GM12874 (cell line): ENCODE results near the gene NMNAT1.

ENCODE experiments used
- TF ChIP-seq, protein P1 (sequence below): IDR thresholded peaks from 2 replicates; pipeline ENCODE4 v1.5.1; 2011; ENCODE audit warnings: low read depth, mild to moderate bottlenecking, control low read depth, low read length, moderate library complexity; ENCODE audit not compliant: insufficient read depth

The NMNAT1 gene

GRCh38 chr1:9942939-9943788, at the start of gene NMNAT1, which contains the start of gene LZIC:
TSS of gene NMNAT1 (plus strand) at chr1:9943475. CDS start at chr1:9972074, 28,599 bp downstream.
TSS of gene LZIC (minus strand) at chr1:9943391. CDS start at chr1:9936619, 6,772 bp downstream.
- TF ChIP-seq, protein P1, sequence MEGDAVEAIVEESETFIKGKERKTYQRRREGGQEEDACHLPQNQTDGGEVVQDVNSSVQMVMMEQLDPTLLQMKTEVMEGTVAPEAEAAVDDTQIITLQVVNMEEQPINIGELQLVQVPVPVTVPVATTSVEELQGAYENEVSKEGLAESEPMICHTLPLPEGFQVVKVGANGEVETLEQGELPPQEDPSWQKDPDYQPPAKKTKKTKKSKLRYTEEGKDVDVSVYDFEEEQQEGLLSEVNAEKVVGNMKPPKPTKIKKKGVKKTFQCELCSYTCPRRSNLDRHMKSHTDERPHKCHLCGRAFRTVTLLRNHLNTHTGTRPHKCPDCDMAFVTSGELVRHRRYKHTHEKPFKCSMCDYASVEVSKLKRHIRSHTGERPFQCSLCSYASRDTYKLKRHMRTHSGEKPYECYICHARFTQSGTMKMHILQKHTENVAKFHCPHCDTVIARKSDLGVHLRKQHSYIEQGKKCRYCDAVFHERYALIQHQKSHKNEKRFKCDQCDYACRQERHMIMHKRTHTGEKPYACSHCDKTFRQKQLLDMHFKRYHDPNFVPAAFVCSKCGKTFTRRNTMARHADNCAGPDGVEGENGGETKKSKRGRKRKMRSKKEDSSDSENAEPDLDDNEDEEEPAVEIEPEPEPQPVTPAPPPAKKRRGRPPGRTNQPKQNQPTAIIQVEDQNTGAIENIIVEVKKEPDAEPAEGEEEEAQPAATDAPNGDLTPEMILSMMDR, result no peak

DNA sequence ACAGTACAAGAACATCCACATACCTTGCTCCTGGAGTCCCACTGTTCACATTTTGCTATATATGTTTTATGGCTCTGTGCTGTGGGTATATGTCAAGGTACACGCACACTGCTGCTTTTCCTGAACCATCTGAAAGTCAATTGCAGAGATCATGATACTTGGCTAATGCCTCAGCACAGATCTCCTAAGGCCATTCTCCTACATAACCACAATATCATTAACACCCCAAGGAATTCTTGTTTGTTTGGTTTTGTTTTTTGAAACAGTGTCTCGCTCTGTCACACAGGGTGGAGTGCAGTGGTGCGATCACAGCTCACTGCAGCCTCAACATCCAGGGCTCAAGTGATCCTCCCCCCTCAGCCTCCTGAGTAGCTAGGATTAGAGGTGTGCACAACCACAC, 49.2 kb upstream of the NMNAT1 start:
- TF ChIP-seq, protein P1, result no peak

GRCh38 chr1:9900142-9901043, 42.9 kb upstream of the NMNAT1 start:
- TF ChIP-seq, protein P1, result no peak

GRCh38 chr1:9901148-9902059, 41.9 kb upstream of the NMNAT1 start:
- TF ChIP-seq, protein P1, result no peak

GRCh38 chr1:9902060-9902452, 41.2 kb upstream of the NMNAT1 start:
- TF ChIP-seq, protein P1, result no peak

- TF ChIP-seq, protein P1, result no peak
Observed at GRCh38 chr1:9903801-9904527, 39.3 kb upstream of the NMNAT1 start.
